Measurements from ENCODE around the gene GSE1.

GSE1 gene

GRCh38 chr16:85646358-85646907, 33.3 kb downstream of the GSE1 start:
- Histone ChIP-seq H3K36me3 (ENCODE audit: control insufficient read depth, low read length) (no peaks in the 10 kb centered on the region; the same call in 1 of the 2 replicates), H3F3A (ENCODE audit: control insufficient read depth, insufficient read depth) (no peaks in the 10 kb centered on the region), H3K4me2 (ENCODE audit: low read length) (no peak overlapping the region), H3K4me3 (ENCODE audit: low read length) (no peak overlapping the region), H3K79me2 (ENCODE audit: control insufficient read depth, low read length) (peaks cover 12% of the 10 kb centered on the region), H4K20me1 (ENCODE audit: control insufficient read depth, insufficient read depth, low read depth, low read length) (0 out of 2 replicates have a peak, but pooled peaks cover 3% of the 10 kb centered on the region), H3K9me2 (replicated peaks; ENCODE audit: control insufficient read depth, low read length) (no peaks in the 10 kb centered on the region), H3K27ac (ENCODE audit: low read depth, low read length) (no peak overlapping the region), H3K4me1 (ENCODE audit: control insufficient read depth, low read length) (peaks cover 10% of the 10 kb centered on the region), H3K9me3 (ENCODE audit: control insufficient read depth, insufficient read depth, low read length) (no peaks in the 10 kb centered on the region), H3K27me3 (ENCODE audit: control insufficient read depth, low read length) (no peaks in the 10 kb centered on the region)
- TF ChIP-seq EZH2phosphoT487 (IDR thresholded peaks at IDR 0.05; ENCODE audit: borderline replicate concordance, low read length) (no peak), CTCF (IDR thresholded peaks at IDR 0.05; ENCODE audit: low read depth, low read length, poor library complexity, severe bottlenecking) (no peak)

GRCh38 chr16:85646976-85647375, 33.9 kb downstream of the GSE1 start:
- Histone ChIP-seq H4K20me1 (ENCODE audit: control insufficient read depth, insufficient read depth, low read depth, low read length) (0 out of 2 replicates have a peak, but pooled peaks cover 3% of the 10 kb centered on the region), H3K36me3 (ENCODE audit: control insufficient read depth, low read length) (peaks cover 2% of the 10 kb centered on the region; the same call in 1 of the 2 replicates), H3K27me3 (ENCODE audit: control insufficient read depth, low read length) (no peaks in the 10 kb centered on the region), H3K9me3 (ENCODE audit: control insufficient read depth, insufficient read depth, low read length) (no peaks in the 10 kb centered on the region), H3K4me3 (ENCODE audit: low read length) (no peak overlapping the region), H3K4me1 (ENCODE audit: control insufficient read depth, low read length) (peaks cover 10% of the 10 kb centered on the region), H3K79me2 (ENCODE audit: control insufficient read depth, low read length) (peaks cover 9% of the 10 kb centered on the region), H3K27ac (ENCODE audit: low read depth, low read length) (no peak overlapping the region), H3K4me2 (ENCODE audit: low read length) (no peak overlapping the region), H3K9me2 (replicated peaks; ENCODE audit: control insufficient read depth, low read length) (no peaks in the 10 kb centered on the region), H3F3A (ENCODE audit: control insufficient read depth, insufficient read depth) (no peaks in the 10 kb centered on the region)
- TF ChIP-seq CTCF (IDR thresholded peaks at IDR 0.05; ENCODE audit: low read depth, low read length, poor library complexity, severe bottlenecking) (no peak), EZH2phosphoT487 (IDR thresholded peaks at IDR 0.05; ENCODE audit: borderline replicate concordance, low read length) (no peak)

- H4K20me1 ChIP-seq (ENCODE audit: control insufficient read depth, insufficient read depth, low read depth, low read length) = 0 out of 2 replicates have a peak, but pooled peaks cover 3% of the 10 kb centered on the region
- peaks cover 5% of the 10 kb centered on the region; the same call in 1 of the 2 replicates for H3K36me3 ChIP-seq (ENCODE audit: control insufficient read depth, low read length)
- H3K4me2 ChIP-seq (ENCODE audit: low read length) = no peak overlapping the region
- H3K4me3 ChIP-seq (ENCODE audit: low read length) = no peak overlapping the region
- H3K4me1 ChIP-seq (ENCODE audit: control insufficient read depth, low read length) = peaks cover 10% of the 10 kb centered on the region
- H3K9me2 ChIP-seq (replicated peaks; ENCODE audit: control insufficient read depth, low read length) = no peaks in the 10 kb centered on the region
- no peaks in the 10 kb centered on the region for H3K9me3 ChIP-seq (ENCODE audit: control insufficient read depth, insufficient read depth, low read length)
- H3K27ac ChIP-seq (ENCODE audit: low read depth, low read length) = no peak overlapping the region
- no peak for TF ChIP-seq EZH2phosphoT487 (IDR thresholded peaks at IDR 0.05; ENCODE audit: borderline replicate concordance, low read length)
- no peak for TF ChIP-seq CTCF (IDR thresholded peaks at IDR 0.05; ENCODE audit: low read depth, low read length, poor library complexity, severe bottlenecking)
- H3F3A ChIP-seq (ENCODE audit: control insufficient read depth, insufficient read depth) = no peaks in the 10 kb centered on the region
- no peaks in the 10 kb centered on the region for H3K27me3 ChIP-seq (ENCODE audit: control insufficient read depth, low read length)
- peaks cover 6% of the 10 kb centered on the region; the same call in 1 of the 2 replicates for H3K79me2 ChIP-seq (ENCODE audit: control insufficient read depth, low read length)
These were observed 35.1 kb downstream of the GSE1 start for GRCh38 chr16:85648070-85648714.

Measured in DOHH2 (cell line).